ENCODE data around the gene CNIH3. TPM values are rescaled to one million over a fixed set of nuclear protein-coding genes. Genes with fewer than 3 reads are reported as not detected.

The CNIH3 gene
- total and polyA plus RNA-seq, 2 of the 4 experiments (the other 2 are of a cell fraction), result 2.0 to 2.9 TPM

- no peak overlapping the region for H3K9ac ChIP-seq (ENCODE audit: low read depth, low read length)
- ATAC-seq (ENCODE audit: low read depth), result no peak
These were observed 137.4 kb downstream of the CNIH3 start for GRCh38 chr1:224753491-224753890.

More at GRCh38 chr1:224753491-224753890, 137.4 kb downstream of the CNIH3 start:
- H3K4ac ChIP-seq (ENCODE audit: low read depth, low read length), result no peak overlapping the region
- no peaks in the 10 kb centered on the region; the same call in 1 of the 2 replicates for H3K9me1 ChIP-seq (ENCODE audit: insufficient read depth, low read length)
- no TSS peak for BruUV-seq (replicated peaks)
- CTCF ChIA-PET, result no interaction called here
- no peaks in the 10 kb centered on the region for H3K79me1 ChIP-seq (ENCODE audit: low read depth in 1 of 2, low read length in 2 of 2)
- H3K4me3 ChIP-seq (ENCODE audit: insufficient read depth, low read depth, low read length), result no peak overlapping the region
- intact Hi-C loops (cut with micrococcal nuclease), result no loop called here
- H3K23ac ChIP-seq (ENCODE audit: low read depth, low read length), result no peak overlapping the region
- H2BK5ac ChIP-seq (ENCODE audit: low read depth, low read length, poor library complexity, severe bottlenecking), result no peak overlapping the region
- H2BK120ac ChIP-seq (ENCODE audit: low read depth, low read length), result no peak overlapping the region
- no peak overlapping the region for H4K5ac ChIP-seq (ENCODE audit: low read depth, low read length)
- H3K9me3 ChIP-seq (ENCODE audit: control insufficient read depth, insufficient read depth, low read length), result no peaks in the 10 kb centered on the region; the same call in 1 of the 2 replicates
- H4K8ac ChIP-seq (ENCODE audit: low read depth in 2 of 2, low read length in 2 of 2), result no peak overlapping the region
- H2AK5ac ChIP-seq (ENCODE audit: low read depth, low read length), result no peak overlapping the region
- H3K36me3 ChIP-seq (ENCODE audit: control insufficient read depth, insufficient read depth, low read length), result no peaks in the 10 kb centered on the region
- H3K27ac ChIP-seq (ENCODE audit: insufficient read depth, low read length), result no peak overlapping the region
- no peak for DNase-seq
- dilution Hi-C loops (cut with HindIII; ENCODE audit: low sequenced_read_pairs, unreplicated experiment), result no loop called here
- H3K56ac ChIP-seq (ENCODE audit: extremely low read depth, insufficient read depth, low read length), result no peak overlapping the region
- no peak overlapping the region for H3K18ac ChIP-seq (ENCODE audit: low read depth, low read length)
- no peaks in the 10 kb centered on the region; the same call in 1 of the 2 replicates for H3K27me3 ChIP-seq (ENCODE audit: control insufficient read depth, insufficient read depth, low read length)
- H2AFZ ChIP-seq (replicated peaks; ENCODE audit: low read length, poor library complexity), result no peak overlapping the region
- no peak overlapping the region for H3K4me2 ChIP-seq (ENCODE audit: low read depth, low read length)
- H4K91ac ChIP-seq (ENCODE audit: insufficient read depth, low read depth, low read length), result no peak overlapping the region
- POLR2A ChIA-PET (ENCODE audit: unreplicated experiment), result no interaction called here
- H3K14ac ChIP-seq (replicated peaks; ENCODE audit: low read depth, low read length), result no peak overlapping the region
- no peaks in the 10 kb centered on the region for H4K20me1 ChIP-seq (ENCODE audit: insufficient read depth, low read length)
- H2AK9ac ChIP-seq (replicated peaks; ENCODE audit: low read depth, low read length, poor library complexity), result no peak overlapping the region
- no peak overlapping the region for H2BK20ac ChIP-seq (ENCODE audit: low read depth, low read length)
- in situ Hi-C loops (cut with MboI; ENCODE audit: low sequenced_read_pairs), result no loop called here
- no peaks in the 10 kb centered on the region for H3K4me1 ChIP-seq (ENCODE audit: control insufficient read depth, insufficient read depth, low read length)
- no CpG with 5 or more reads among the region's 1 CpG for WGBS, 2 experiments (ENCODE audit: extremely low coverage in 2 of 2, insufficient read length in 1 of 2)
- TF ChIP-seq FOS (IDR thresholded peaks at IDR 0.05; ENCODE audit: low read depth, low read length) (no peak), ELK1 (IDR thresholded peaks at IDR 0.05; ENCODE audit: borderline replicate concordance, low read depth, low read length) (no peak), MAFK (IDR thresholded peaks at IDR 0.05; ENCODE audit: low read depth, low read length) (no peak), MXI1 (IDR thresholded peaks at IDR 0.05; ENCODE audit: borderline replicate concordance, low read depth, low read length) (no peak), NFE2L2 (IDR thresholded peaks at IDR 0.05; ENCODE audit: low read depth, low read length) (no peak), CEBPB (IDR thresholded peaks at IDR 0.05; ENCODE audit: low read depth, low read length) (no peak), USF2 (IDR thresholded peaks at IDR 0.05; ENCODE audit: low read depth, low read length) (no peak), MAZ (IDR thresholded peaks at IDR 0.05; ENCODE audit: borderline replicate concordance, low read depth, low read length) (no peak), RFX5 (IDR thresholded peaks at IDR 0.05; ENCODE audit: low read depth, low read length) (no peak), CHD1 (IDR thresholded peaks at IDR 0.05; ENCODE audit: low read depth, low read length) (no peak), POLR2A (IDR thresholded peaks at IDR 0.05; ENCODE audit: low read depth, low read length) (no peak), CTCF (conservative IDR thresholded peaks at IDR 0.05; ENCODE audit: low read depth, low read length) (no peak), RCOR1 (IDR thresholded peaks at IDR 0.05; ENCODE audit: insufficient replicate concordance, low read length) (no peak)
- H2BK15ac ChIP-seq (ENCODE audit: low read depth, low read length), result no peak overlapping the region

Measured in IMR-90 (cell line).